Smooth muscle cell (in vitro differentiated cells): ENCODE data around the gene CFAP69. TPM values are rescaled to one million over a fixed set of nuclear protein-coding genes. Genes with fewer than 3 reads are reported as not detected.

Experiments
- DNase-seq: peaks from one replicate; lab custom pipeline; 2025; ENCODE audit not compliant: unreplicated experiment; lab: John Stamatoyannopoulos, UW
- H2AFZ ChIP-seq: fragments of 200-600 bp; sonication (generic); 2 replicates; pipeline ENCODE4 v1.6.0; 2016; ENCODE audit warnings: antibody characterized with exemption, low read depth, mild to moderate bottlenecking
- H3F3A ChIP-seq: fragments of 200-600 bp; sonication (generic); 2 replicates; pipeline ENCODE4 v1.6.0; 2017; ENCODE audit warnings: antibody characterized with exemption, low read depth
- H3K27ac ChIP-seq: fragments of 200-600 bp; sonication (generic); 2 replicates; pipeline ENCODE4 v1.5.1; 2016; ENCODE audit warnings: low read depth, mild to moderate bottlenecking
- H3K27me3 ChIP-seq: fragments of 200-600 bp; sonication (generic); 2 replicates; pipeline ENCODE4 v1.6.1; 2016; ENCODE audit warnings: low read depth, mild to moderate bottlenecking
- H3K36me3 ChIP-seq: fragments of 200-600 bp; sonication (generic); 2 replicates; pipeline ENCODE4 v1.5.1; 2016; ENCODE audit warnings: low read depth
- H3K4me1 ChIP-seq: fragments of 200-600 bp; sonication (generic); 2 replicates; pipeline ENCODE4 v1.5.1; 2016; ENCODE audit warnings: low read depth
- H3K4me2 ChIP-seq: fragments of 200-600 bp; sonication (generic); 2 replicates; pipeline ENCODE4 v1.6.0; 2016; ENCODE audit warnings: mild to moderate bottlenecking
- H3K4me3 ChIP-seq: fragments of 200-600 bp; sonication (generic); 2 replicates; pipeline ENCODE4 v1.5.1; 2016; ENCODE audit warnings: mild to moderate bottlenecking
- H3K79me2 ChIP-seq: fragments of 200-600 bp; sonication (generic); 2 replicates; pipeline ENCODE4 v1.6.0; 2016; ENCODE audit warnings: low read depth, mild to moderate bottlenecking
- H3K9ac ChIP-seq: fragments of 200-600 bp; sonication (generic); 2 replicates; pipeline ENCODE4 v1.6.0; 2016; ENCODE audit warnings: low read depth
- H3K9me3 ChIP-seq: fragments of 200-600 bp; sonication (generic); replicated peaks from 2 replicates; pipeline ENCODE4 v1.5.1; 2016; ENCODE audit warnings: low read depth
- H4K20me1 ChIP-seq: fragments of 200-600 bp; sonication (generic); 2 replicates; pipeline ENCODE4 v1.6.0; 2016; ENCODE audit warnings: low read depth
- WGBS: methylation state at CpG from one replicate; pipeline ENCODE4 v1.1.7; 2016; ENCODE audit warnings: low lambda C conversion rate; 5-methylcytosine and 5-hydroxymethylcytosine counted together
- polyA plus RNA-seq: library from polyadenylated mRNA; unstranded; fragments of >200 nt; fragmentation: Nextera tagmentation; extraction: Ambion mirVana; gene quantifications from 2 replicates; pipeline ENCODE4 v1.2.1, GENCODE V29; 2016
- total RNA-seq: library from RNA; depleted of rRNA; stranded (reverse); fragments of >200 nt; gene quantifications from 2 replicates; pipeline ENCODE4 v1.2.3, GENCODE V29; 2014
- TF ChIP-seq, protein P1 (sequence below): fragments of 200-600 bp; sonication (generic); IDR thresholded peaks from 2 replicates; pipeline ENCODE4 v1.5.1; 2017; ENCODE audit warnings: borderline replicate concordance, mild to moderate bottlenecking, antibody characterized with exemption; ENCODE audit not compliant: insufficient read depth, poor library complexity, severe bottlenecking

The CFAP69 gene
- total and polyA plus RNA-seq, 2 experiments from 2014 or later: 0.97 to 8.7 TPM

DNA sequence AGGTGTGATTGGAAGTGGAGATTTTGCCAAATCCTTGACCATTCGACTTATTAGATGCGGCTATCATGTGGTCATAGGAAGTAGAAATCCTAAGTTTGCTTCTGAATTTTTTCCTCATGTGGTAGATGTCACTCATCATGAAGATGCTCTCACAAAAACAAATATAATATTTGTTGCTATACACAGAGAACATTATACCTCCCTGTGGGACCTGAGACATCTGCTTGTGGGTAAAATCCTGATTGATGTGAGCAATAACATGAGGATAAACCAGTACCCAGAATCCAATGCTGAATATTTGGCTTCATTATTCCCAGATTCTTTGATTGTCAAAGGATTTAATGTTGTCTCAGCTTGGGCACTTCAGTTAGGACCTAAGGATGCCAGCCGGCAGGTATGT lies 19.8 kb upstream of the CFAP69 start:
- Histone ChIP-seq H3K9me3 (no peaks in the 10 kb centered on the region), H4K20me1 (no peaks in the 10 kb centered on the region), H3K36me3 (no peaks in the 10 kb centered on the region), H2AFZ (no peak overlapping the region), H3K9ac (no peak overlapping the region), H3K27ac (no peak overlapping the region), H3F3A (no peaks in the 10 kb centered on the region), H3K27me3 (no peaks in the 10 kb centered on the region), H3K4me2 (no peak overlapping the region), H3K4me3 (no peak overlapping the region), H3K4me1 (no peaks in the 10 kb centered on the region), H3K79me2 (no peaks in the 10 kb centered on the region)
- WGBS: 91% methylated on average over 3 of the region's 3 CpGs
- TF ChIP-seq, protein P1, sequence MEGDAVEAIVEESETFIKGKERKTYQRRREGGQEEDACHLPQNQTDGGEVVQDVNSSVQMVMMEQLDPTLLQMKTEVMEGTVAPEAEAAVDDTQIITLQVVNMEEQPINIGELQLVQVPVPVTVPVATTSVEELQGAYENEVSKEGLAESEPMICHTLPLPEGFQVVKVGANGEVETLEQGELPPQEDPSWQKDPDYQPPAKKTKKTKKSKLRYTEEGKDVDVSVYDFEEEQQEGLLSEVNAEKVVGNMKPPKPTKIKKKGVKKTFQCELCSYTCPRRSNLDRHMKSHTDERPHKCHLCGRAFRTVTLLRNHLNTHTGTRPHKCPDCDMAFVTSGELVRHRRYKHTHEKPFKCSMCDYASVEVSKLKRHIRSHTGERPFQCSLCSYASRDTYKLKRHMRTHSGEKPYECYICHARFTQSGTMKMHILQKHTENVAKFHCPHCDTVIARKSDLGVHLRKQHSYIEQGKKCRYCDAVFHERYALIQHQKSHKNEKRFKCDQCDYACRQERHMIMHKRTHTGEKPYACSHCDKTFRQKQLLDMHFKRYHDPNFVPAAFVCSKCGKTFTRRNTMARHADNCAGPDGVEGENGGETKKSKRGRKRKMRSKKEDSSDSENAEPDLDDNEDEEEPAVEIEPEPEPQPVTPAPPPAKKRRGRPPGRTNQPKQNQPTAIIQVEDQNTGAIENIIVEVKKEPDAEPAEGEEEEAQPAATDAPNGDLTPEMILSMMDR: no peak
- DNase-seq: no peak

GRCh38 chr7:90225601-90226000 lies 19.4 kb upstream of the CFAP69 start:
- Histone ChIP-seq H3K9me3 (no peaks in the 10 kb centered on the region), H3K27ac (no peak overlapping the region), H3K4me2 (no peak overlapping the region), H3F3A (no peaks in the 10 kb centered on the region), H3K4me3 (no peak overlapping the region), H3K36me3 (no peaks in the 10 kb centered on the region), H3K4me1 (no peaks in the 10 kb centered on the region), H2AFZ (no peak overlapping the region), H3K27me3 (no peaks in the 10 kb centered on the region), H4K20me1 (no peaks in the 10 kb centered on the region), H3K9ac (no peak overlapping the region), H3K79me2 (no peaks in the 10 kb centered on the region)
- DNase-seq: no peak
- 74% methylated on average over 1 of the region's 1 CpG for WGBS
- TF ChIP-seq, protein P1: no peak

GRCh38 chr7:90227259-90227658 lies 17.7 kb upstream of the CFAP69 start:
- no peaks in the 10 kb centered on the region for H4K20me1 ChIP-seq
- no peak overlapping the region for H3K4me3 ChIP-seq
- H3F3A ChIP-seq: no peaks in the 10 kb centered on the region
- H3K9me3 ChIP-seq: no peaks in the 10 kb centered on the region
- WGBS: 95% methylated on average over 5 of the region's 5 CpGs
- no peaks in the 10 kb centered on the region for H3K36me3 ChIP-seq
- H3K27ac ChIP-seq: no peak overlapping the region
- DNase-seq: no peak
- H3K27me3 ChIP-seq: no peaks in the 10 kb centered on the region
- no peaks in the 10 kb centered on the region for H3K79me2 ChIP-seq
- no peaks in the 10 kb centered on the region for H3K4me1 ChIP-seq
- no peak overlapping the region for H3K4me2 ChIP-seq
- TF ChIP-seq, protein P1: no peak
- no peak overlapping the region for H3K9ac ChIP-seq
- no peak overlapping the region for H2AFZ ChIP-seq

DNA sequence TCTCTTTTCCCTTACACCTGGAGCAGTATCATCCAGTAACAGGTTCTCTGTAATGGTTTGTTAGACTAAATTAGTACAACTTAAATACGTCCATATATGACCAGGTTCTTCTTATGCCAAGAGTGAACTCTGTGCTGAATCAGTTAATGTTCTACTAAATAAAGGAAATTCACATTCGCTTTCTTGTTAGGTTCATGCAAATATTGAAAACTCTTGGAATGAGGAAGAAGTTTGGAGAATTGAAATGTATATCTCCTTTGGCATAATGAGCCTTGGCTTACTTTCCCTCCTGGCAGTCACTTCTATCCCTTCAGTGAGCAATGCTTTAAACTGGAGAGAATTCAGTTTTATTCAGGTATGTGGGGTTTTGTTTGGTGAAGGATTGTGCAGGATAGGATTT lies 15.3 kb upstream of the CFAP69 start:
- no peak overlapping the region for H2AFZ ChIP-seq
- H3K79me2 ChIP-seq: no peaks in the 10 kb centered on the region
- 87% methylated on average over 2 of the region's 2 CpGs for WGBS
- H3K4me3 ChIP-seq: peak overlapping the region; percentile 2
- H3K27ac ChIP-seq: no peak overlapping the region
- no peak overlapping the region for H3K9ac ChIP-seq
- H3K4me2 ChIP-seq: no peak overlapping the region
- no peak for DNase-seq
- H3K9me3 ChIP-seq: no peaks in the 10 kb centered on the region
- no peaks in the 10 kb centered on the region for H3K4me1 ChIP-seq
- H4K20me1 ChIP-seq: no peaks in the 10 kb centered on the region
- TF ChIP-seq, protein P1: no peak
- no peaks in the 10 kb centered on the region for H3K27me3 ChIP-seq
- no peaks in the 10 kb centered on the region for H3K36me3 ChIP-seq
- H3F3A ChIP-seq: no peaks in the 10 kb centered on the region
